GM15510 (cell line): ENCODE measurements around the gene LTA.

Source experiments
- POLR2A ChIP-seq: IDR thresholded peaks from 3 replicates; pipeline ENCODE4 v1.6.1; 2011; ENCODE audit warnings: borderline replicate concordance; ENCODE audit not compliant: insufficient read length; ENCODE audit errors: extremely low read depth

LTA gene

DNA sequence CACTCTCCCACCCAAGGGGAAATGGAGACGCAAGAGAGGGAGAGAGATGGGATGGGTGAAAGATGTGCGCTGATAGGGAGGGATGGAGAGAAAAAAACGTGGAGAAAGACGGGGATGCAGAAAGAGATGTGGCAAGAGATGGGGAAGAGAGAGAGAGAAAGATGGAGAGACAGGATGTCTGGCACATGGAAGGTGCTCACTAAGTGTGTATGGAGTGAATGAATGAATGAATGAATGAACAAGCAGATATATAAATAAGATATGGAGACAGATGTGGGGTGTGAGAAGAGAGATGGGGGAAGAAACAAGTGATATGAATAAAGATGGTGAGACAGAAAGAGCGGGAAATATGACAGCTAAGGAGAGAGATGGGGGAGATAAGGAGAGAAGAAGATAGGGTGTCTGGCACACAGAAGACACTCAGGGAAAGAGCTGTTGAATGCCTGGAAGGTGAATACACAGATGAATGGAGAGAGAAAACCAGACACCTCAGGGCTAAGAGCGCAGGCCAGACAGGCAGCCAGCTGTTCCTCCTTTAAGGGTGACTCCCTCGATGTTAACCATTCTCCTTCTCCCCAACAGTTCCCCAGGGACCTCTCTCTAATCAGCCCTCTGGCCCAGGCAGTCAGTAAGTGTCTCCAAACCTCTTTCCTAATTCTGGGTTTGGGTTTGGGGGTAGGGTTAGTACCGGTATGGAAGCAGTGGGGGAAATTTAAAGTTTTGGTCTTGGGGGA is 4.0 kb downstream of the LTA start:
- no peak for TF ChIP-seq POLR2A

DNA sequence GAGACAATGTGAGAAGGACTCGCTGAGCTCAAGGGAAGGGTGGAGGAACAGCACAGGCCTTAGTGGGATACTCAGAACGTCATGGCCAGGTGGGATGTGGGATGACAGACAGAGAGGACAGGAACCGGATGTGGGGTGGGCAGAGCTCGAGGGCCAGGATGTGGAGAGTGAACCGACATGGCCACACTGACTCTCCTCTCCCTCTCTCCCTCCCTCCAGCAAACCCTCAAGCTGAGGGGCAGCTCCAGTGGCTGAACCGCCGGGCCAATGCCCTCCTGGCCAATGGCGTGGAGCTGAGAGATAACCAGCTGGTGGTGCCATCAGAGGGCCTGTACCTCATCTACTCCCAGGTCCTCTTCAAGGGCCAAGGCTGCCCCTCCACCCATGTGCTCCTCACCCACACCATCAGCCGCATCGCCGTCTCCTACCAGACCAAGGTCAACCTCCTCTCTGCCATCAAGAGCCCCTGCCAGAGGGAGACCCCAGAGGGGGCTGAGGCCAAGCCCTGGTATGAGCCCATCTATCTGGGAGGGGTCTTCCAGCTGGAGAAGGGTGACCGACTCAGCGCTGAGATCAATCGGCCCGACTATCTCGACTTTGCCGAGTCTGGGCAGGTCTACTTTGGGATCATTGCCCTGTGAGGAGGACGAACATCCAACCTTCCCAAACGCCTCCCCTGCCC is 4.9 kb downstream of the LTA start:
- TF ChIP-seq POLR2A = no peak

DNA sequence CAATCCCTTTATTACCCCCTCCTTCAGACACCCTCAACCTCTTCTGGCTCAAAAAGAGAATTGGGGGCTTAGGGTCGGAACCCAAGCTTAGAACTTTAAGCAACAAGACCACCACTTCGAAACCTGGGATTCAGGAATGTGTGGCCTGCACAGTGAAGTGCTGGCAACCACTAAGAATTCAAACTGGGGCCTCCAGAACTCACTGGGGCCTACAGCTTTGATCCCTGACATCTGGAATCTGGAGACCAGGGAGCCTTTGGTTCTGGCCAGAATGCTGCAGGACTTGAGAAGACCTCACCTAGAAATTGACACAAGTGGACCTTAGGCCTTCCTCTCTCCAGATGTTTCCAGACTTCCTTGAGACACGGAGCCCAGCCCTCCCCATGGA is 5.5 kb downstream of the LTA start:
- peak; percentile 8 for TF ChIP-seq POLR2A

DNA sequence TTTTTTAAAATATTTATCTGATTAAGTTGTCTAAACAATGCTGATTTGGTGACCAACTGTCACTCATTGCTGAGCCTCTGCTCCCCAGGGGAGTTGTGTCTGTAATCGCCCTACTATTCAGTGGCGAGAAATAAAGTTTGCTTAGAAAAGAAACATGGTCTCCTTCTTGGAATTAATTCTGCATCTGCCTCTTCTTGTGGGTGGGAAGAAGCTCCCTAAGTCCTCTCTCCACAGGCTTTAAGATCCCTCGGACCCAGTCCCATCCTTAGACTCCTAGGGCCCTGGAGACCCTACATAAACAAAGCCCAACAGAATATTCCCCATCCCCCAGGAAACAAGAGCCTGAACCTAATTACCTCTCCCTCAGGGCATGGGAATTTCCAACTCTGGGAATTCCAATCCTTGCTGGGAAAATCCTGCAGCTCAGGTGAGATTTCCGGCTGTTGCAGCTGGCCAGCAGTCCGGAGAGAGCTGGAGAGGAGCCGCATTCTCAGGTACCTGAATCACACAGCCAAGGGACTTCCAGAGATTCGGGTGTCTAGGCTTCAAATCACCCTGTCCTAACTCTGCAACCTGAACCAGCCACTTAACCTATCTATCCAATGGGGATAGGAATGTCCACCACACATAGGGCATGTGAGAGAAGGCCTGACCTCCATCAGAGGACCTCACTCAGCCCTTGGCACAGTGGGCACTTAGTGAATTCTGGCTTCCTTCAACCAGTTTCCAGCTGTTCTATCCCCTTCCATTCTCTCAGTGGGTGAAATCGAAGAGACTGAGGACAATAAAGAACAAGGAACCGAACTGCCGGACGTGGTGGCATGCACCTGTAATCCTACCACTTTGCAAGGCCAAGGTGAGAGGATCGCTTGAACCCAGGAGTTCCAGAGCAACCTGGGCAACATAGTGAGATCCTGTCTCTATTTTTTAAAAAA is 6.4 kb downstream of the LTA start:
- peak; percentile 36 for TF ChIP-seq POLR2A

DNA sequence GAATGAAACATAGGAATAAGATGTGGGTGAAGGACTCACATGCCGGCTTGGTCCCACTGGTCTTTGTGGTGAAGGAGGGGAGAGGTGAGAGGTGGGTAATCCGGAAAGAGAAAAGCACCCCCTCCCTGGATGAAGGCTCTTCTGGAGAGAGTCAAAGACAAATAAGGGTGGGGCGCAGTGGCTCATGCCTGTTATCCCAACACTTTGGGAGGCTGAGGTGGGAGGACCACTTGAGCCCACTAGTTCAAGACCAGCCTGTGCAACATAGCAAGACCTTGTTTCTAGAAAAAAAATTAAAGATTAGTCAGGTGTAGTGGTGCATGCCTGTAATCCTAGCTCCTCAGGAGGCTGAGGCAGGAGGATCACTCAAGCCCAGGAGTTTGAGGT is 7.0 kb downstream of the LTA start:
- no peak for TF ChIP-seq POLR2A

DNA sequence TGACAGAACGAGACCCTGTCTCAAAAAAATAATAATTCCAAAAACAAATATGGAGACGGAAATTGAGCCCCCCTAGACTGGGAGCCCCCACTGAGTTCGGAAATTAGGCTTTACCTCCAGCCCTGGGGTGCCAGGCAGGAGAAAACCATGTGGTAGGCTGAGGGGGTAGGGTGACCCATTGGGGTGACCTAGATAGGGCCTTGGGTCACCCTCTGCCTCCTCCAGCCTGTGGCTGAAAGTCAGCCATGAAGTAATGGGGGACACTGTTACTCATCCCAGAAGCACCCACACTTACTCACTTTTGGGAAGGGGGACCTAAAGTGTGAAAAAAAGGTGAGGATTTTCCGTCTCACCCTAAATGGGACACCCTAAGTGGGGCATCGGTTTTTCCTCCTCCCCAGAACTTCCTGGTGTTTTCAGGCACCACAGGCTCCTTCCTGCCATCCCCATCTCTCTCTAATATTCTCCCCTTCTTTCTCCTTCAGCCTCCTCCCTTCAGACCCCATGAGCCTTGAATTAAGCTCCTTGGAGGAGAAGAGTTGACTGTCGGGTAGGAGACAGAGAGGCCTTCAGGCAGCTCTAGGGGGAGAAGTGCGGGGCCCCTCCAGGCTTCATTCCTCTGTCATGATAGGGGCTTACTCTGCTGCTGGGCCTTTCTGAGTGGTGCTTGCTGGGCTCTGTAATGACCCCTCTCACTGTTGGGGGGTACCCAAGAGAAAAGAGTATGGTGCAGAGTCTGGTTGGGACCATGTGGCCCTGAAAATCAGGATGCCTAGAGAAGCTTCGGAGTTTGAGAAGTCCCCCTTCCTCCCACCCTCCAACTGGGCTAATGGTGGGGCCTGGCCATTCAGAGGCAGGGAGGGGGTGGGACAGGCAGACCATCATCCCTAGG is 7.7 kb downstream of the LTA start:
- TF ChIP-seq POLR2A = no peak

DNA sequence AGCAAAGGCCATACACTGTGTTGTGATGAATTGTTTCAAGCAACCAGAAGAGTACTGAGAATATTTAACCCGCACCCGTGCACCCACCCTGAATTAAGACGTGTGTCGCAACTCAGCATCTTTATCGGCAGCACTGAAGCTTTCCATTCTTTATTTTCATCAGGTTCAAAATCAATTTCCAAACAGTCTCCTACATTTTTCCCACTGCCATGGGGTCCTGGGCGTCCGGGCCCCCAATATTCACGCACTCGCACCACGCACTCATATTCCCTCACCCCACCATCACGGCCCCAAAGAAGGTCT is 8.3 kb downstream of the LTA start:
- TF ChIP-seq POLR2A = no peak

DNA sequence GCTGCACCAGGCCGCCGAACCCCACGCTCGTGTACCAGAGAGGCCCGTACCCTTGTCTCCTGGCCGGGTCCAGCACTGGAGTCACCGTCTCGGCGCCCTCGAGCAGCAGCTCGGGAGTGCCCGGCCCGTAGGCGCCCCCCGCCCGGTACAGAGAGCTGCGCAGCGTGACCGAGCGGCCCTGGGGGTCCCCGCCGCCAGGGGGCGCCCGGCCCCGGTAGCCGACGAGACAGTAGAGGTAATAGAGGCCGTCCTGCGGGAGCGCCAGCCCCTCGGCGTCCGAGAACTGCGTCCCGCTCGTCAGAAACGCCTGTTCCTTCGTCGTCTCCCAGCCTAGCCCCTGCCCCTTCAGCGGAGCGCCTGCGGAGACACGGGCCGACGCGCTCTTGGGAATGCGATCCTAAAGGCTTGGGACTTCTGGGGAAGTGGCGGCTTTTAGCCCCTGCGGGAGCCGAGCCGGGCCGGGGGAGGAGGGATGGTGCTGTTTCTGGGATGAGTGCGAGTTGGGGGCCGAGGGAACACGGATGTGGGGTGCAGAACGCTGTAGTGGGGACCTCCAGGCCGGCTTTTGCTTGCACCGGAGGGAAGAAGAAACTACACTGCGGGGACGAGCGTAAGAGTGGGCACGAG is 8.8 kb downstream of the LTA start:
- peak; percentile 50 for TF ChIP-seq POLR2A

DNA sequence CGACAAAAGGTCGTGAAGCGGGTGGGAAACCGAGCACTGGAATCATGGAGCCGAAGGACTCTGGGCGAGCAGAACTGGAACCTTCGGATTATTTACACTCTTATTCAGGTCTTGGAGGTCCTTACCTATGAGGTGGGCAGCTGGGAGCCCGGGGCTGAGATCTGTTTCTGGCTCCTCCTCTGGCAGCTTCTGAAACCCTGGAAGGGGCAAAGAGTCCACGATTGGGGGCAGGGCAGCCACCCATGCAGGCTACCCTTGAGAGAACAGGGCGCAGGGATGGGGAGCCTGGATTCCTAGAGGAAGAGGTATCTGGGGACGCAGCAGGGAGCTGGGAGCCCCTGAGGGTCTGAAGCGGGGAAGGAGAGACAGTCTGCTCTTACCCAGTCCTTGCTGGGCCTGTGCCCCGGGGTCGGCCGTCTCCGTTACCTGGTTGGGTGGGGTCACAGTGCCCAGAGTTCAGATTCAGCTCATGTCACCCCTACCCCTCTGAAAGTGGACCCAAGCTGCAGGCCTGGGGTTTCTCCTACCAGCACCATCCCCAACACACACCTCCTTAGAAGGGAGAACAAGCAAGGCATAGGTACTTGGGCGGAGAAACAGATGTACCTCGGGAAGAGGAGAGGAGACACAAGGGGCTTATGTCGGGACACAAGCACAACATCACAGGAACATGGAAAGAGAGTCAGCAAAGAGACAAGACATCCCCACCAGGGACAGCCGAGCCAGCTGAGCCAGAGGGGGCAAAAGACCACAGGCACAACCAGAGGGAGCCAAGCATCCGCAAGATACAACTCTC is 9.5 kb downstream of the LTA start:
- no peak for TF ChIP-seq POLR2A

DNA sequence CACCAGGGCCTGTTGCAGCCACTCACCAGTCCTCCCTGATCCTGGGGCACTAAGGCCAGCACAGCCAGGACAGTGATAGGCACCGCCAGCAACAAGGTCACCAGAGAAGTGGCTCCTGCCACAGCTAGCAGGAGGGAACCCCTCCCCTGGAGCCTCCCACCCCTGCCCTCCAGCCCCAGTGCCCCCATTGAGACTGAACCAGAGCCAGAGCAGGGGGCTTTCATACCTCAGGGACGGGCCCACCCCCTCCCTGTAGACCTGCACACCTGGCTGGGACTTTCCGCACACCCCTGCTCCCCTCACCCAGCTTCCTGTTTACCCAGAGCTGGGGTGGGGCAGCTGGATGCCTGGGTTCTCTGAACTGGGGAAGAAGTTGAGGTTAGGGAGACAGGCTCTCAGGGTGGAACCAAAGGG is 10.1 kb downstream of the LTA start, which contains the start of gene LTB:
LTB (minus strand) TSS at position 195 of the 414 bp plus-strand sequence; CDS start at position 188, 7 bp downstream.
- peak; percentile 45 for TF ChIP-seq POLR2A

DNA sequence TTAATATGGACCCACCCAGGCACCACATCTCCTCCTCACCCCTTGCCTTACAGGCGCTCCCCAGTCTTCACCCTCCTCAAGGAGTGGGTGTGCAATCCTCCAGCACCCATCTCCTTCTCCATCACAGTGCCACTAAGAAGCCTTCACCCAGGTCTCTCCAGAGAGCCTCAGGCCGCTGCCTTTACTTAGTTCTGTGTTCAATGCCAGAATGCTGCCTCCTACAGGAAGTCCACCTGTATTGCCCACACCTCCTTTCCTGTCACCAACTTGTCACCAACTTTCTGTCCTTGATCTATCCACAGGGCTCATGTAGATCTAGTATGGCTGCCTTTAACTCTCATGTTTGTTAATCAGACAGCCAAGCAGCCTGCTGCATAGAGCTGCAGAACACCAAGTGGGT is 13.4 kb downstream of the LTA start:
- no peak for TF ChIP-seq POLR2A

DNA sequence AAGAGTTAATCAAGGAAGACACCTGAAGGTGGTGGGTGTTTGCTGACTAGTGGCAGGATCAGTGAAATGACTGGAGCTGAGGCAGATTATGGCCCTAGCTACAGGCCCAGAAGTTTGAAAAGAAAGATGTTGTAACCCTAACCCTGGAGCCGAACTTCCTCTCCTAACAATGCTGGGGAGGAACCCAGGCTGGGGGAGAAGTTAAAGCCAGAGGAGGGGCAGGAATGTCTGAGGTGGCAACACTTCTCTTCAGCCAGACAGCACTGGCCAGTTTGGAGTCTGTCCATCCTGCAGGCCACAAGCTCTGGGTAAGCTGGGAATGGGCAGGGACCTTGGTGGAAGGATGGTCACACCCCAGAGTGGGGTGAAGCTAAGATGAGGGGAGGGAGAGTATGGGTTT is 13.9 kb downstream of the LTA start, which contains the start of gene LST1:
LST1 (plus strand) TSS at position 270 of the 400 bp plus-strand sequence. CDS start 1,023 bp downstream, outside the sequence.
- TF ChIP-seq POLR2A = no peak

DNA sequence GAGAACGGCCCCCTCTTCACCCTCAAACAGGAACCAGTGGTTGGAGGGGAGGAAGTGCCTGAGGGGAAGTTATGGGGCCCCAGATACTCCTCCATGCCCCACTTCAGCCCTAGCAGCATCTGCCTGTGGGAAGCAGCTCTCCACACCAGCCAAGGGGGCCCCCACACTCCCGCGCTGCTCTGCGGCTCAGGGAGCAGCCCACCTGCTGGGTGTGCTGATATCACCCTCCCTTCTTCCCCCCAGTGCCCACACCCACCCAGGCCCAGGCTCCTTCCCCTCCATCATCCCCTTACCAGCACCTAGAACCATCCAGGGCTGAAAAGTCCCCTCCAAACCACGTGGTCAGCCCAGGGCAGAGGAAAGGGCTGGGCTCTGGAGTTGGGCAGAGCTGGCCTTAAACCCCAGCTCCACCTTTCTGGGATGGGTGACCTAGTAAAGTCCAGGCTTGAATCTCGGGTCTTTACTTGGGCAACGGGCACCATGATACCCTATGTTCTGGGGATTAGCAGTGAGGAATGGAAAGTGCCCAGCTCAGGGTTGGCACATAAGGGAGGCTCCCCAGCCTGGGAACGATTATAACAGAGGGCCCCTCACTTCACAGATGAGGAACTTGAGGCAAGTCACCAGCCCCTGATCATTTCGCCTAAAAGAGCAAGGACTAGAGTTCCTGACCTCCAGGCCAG is 14.7 kb downstream of the LTA start:
- peak; percentile 45 for TF ChIP-seq POLR2A
